ENCODE measurements around the gene STARD3.
A peak's percentile ranks its signal among the peaks of the same experiment; 100 is the strongest.

STARD3 gene

GRCh38 chr17:39673335-39674081 is 36.6 kb downstream of the STARD3 start:
- no peak for DNase-seq

DNA sequence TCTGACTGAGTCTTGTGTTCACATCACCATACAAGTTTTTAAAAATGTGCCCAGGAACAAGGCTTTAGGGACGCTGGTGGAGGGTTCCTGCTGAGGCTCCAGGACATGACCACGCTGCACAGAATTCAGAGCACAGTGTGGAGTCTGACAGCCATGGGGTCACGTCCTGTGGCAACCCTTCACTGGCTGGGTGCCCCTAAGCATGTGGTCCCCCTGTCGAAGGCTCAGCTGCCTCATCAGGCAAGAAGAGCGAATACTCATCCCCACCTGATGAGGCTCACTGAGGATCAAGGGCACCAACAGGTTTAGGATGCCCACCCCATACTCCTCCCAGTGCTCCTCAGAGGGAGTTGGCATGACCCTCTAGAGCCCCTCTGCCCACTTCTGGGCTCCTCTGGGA is 37.2 kb downstream of the STARD3 start:
- no peak for DNase-seq

- no peak for DNase-seq
Observed at GRCh38 chr17:39674702-39675389, 37.9 kb downstream of the STARD3 start.

GRCh38 chr17:39675390-39676082 is 38.6 kb downstream of the STARD3 start:
- DNase-seq, result no peak

- DNase-seq, result peak; percentile 76
Observed at GRCh38 chr17:39676198-39676819, 39.4 kb downstream of the STARD3 start.

DNA sequence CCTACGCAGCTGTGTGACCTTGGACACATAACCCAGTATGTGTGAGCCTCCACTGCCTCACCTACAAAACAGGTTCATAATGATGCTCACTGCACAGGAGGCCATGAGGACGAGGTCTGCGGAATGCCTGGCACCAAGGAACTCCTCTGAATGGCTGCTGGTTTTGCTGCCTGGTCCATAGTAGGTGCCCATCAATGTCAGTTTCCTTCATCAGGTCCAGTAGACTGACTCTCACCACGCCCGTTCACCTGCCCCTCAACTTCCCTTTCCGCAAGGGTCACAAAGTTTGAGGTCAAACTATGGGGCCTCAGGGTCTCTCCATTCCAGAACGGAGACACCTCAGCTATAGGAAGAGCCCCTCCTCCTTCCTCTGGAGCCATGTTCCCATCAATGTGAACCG is 40.1 kb downstream of the STARD3 start:
- no peak for DNase-seq

- no peak for DNase-seq
Observed at GRCh38 chr17:39677542-39678339, 40.8 kb downstream of the STARD3 start.

- no peak for DNase-seq
Observed at GRCh38 chr17:39678340-39679116, 41.6 kb downstream of the STARD3 start.

DNA sequence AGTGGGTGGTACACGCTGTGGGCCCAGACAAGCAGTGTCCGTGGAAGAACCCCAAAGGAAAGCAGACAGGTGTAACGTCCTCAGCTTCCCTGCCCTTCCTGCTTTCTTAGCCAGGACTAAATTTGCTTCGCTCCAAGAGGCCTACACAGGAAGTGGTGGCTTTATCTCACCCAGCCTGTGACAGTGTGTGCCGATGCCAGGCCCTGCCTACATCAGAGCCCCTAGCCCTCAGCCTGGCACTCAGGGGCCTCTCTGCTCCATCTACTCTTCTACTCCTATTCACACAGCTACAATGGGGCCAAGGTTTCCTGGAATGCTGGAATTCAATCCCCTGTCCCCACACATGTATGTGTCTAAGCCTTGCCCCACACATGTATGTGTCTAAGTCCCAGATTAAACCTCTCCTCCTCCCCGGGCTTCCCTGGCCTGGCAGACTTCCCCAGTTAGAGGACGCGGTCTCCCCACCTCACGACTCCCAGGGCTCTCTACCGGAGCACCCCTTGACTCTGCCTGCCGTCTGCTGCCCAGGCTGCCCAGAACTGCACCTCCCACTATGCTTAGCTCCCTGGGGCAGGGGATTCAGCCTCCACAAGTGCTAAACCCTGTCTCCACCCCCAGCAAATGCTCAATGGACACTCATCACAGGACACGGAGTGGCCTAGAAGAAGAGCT is 42.7 kb downstream of the STARD3 start:
- peak; percentile 65 for DNase-seq

- no peak for DNase-seq
Observed at GRCh38 chr17:39683295-39683939, 46.5 kb downstream of the STARD3 start.

DNA sequence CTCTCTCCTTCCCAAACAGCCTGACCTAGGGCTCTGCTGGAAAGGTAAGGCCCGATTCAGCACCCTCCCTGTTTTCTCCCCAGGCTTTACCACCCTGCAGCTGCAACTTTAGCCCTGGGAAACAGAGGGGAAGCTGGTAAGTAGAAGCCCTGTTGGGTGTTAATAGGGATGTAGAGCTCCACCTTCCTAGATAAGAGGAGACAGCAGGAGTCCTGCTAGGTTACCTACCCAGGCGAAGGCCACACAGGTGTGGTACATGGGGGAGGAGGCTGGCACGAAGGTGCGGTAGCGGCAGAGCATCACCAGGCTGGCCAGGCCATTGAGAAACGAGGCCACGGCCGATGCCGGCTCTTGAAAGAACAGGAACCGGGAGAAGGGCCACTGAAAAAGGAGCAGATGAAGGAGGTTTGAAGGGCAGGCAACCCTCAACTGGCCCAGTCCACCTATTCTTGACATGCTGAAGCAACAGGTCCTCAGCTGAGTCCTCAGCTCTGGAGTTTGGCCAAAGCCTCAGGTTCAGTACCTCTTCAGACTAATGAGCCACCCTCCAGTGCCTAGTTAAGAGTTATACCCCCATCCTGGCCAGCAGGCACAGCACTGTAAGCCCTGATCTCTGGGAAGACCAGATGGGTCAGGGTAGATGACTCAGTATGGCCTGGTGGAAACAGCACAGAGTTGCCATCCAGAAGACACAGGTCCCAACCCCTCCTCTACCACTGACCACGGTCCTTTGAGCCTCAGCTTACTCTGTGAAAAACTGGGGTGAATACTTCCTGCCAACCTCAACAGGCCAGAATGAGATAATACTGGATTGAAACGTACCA is 47.6 kb downstream of the STARD3 start:
- DNase-seq, result no peak

DNA sequence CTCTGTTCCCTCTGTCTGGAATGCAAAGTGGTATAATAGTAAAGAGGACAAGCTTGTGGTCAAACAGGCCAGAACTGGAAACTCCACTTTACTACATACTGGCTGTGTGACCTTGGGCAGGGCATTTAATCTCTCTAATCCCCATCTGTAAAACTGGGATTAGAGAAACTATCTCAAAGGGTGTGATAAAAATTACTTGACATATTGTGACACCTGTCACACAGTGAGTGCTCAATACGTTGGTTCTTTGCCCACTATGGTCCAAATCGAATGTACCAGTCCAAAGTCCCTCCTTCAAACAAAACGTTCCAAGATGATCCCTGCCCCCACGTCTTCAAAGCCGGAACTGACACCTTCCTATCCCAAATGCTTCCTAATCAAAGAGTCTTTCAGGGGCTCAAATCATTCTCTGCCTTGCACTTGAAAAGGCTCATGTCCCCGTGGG is 50.2 kb downstream of the STARD3 start:
- no peak for DNase-seq

DNA sequence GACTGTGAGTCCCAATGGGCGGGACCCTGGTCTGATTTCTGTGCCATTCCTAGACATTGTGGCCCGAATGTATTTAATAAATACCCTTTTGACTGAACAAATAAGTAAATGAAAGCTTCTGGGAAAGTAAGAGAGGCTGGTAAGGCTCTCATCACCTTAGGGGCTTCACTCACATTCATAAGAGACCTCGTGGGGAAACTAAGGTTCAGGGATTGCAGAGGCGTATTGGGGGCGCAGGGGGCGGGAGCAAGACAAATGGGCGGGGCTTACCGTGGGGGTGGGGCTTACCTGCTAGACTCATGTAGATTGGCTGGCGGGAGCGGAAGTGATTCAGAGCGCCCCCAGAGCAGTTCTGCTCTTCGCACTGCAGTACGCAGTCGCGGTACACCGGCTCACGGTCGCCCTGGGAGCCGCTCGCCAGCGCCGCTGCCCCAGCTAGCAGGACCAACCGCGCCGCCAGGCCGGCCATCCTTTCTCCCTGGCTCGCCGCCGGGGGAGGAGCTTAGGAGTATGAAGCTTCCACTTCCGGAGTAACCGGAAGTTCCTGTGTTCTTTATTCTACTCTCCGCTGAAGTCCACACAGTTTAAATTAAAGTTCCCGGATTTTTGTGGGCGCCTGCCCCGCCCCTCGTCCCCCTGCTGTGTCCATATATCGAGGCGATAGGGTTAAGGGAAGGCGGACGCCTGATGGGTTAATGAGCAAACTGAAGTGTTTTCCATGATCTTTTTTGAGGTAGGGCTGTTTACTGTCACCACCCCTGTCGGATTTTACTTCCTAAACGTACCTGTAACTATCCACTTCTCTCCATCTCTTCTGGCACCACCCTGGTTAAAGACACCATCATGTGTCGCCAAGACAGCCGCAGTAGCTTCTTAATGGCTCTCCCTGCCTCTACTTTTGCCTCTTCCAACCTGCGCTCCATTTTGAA is 50.9 kb downstream of the STARD3 start, which contains the start of gene PGAP3:
Gene PGAP3, minus strand, starts transcription at position 512 of the 929 bp plus-strand sequence. Its CDS starts 43 bp downstream, at position 469.
- DNase-seq, result peak; percentile 89

- DNase-seq, result no peak
Observed at GRCh38 chr17:39688475-39688835, 51.5 kb downstream of the STARD3 start.

- no peak for DNase-seq
Observed at GRCh38 chr17:39688945-39689344, 52.0 kb downstream of the STARD3 start.

DNA sequence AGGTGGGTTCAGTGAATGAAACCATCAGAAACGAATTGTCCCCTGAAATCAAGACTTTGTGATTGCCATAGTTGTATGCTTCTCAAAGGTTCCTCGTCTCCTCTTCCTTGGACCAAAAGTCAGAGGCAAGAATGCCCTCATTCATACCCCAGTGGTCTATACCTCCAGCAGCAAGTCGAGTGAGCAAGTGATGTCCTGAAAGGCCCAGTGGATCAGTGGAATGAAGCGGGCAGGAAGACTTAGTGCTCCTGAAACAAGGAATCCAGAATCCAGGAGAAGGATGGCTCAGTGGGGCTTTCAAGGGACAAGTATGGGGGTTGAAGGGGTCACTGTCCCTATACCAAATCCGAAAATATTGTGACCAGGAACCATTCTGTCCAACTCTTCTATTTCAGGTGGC is 57.6 kb downstream of the STARD3 start:
- DNase-seq, result no peak

GRCh38 chr17:39695089-39695474 is 58.1 kb downstream of the STARD3 start:
- no peak for DNase-seq

DNA sequence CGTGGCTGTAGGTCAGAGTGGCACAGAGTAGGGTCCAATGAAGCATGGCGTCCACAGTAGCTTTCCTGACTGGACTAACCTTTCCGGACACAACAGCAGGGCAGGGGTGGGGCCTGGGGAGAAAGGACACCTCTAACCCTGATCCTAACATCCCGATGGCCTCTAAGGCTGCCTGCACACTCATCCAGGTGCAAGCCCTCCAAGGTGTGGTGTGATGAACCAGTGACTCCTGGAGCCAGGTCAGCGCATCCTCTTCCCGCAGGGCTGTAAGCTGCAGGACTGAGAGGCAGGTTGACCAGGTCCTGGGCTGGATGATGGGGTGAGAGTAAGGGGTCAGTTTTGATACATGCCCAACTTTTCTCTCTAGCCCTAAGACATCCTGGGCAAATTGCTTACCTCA is 59.8 kb downstream of the STARD3 start:
- DNase-seq, result no peak

All from CD4-positive, alpha-beta T cell treated with Interleukin-17A for 1 hour (primary cell).